ENCODE data around the gene FBP2. TPM values are rescaled to one million over a fixed set of nuclear protein-coding genes. Genes with fewer than 3 reads are reported as not detected.

Gene FBP2
- polyA plus RNA-seq, 1 donor (not counting 4 experiments of a cell fraction or from before 2014, with no cell fraction given) = not detected

- Histone ChIP-seq H2AFZ (ENCODE audit: control insufficient read depth, low read length) (no peak overlapping the region), H3K4me3 (ENCODE audit: control insufficient read depth in 2 of 3, extremely low read depth in 1 of 3, insufficient read depth in 2 of 3, low read depth in 1 of 3, low read length in 3 of 3) (no peak overlapping the region), H3K27ac (ENCODE audit: control insufficient read depth, insufficient read depth, low read length) (no peak overlapping the region), H4K20me1 (ENCODE audit: control insufficient read depth, extremely low read depth, insufficient read depth, low read length) (no peaks in the 10 kb centered on the region), H3K27me3 (ENCODE audit: control insufficient read depth, extremely low read depth, insufficient read depth, low read length) (no peaks in the 10 kb centered on the region), H3K4me2 (ENCODE audit: control insufficient read depth, extremely low read depth, insufficient read depth, low read depth, low read length) (no peak overlapping the region), H3K9me3 (ENCODE audit: control insufficient read depth, low read depth, low read length) (no peaks in the 10 kb centered on the region), H3K9ac (ENCODE audit: control insufficient read depth, extremely low read depth, insufficient read depth, low read length) (no peak overlapping the region), H3K79me2 (ENCODE audit: control insufficient read depth, insufficient read depth, low read length) (no peaks in the 10 kb centered on the region), H3K9me1 (ENCODE audit: control insufficient read depth, extremely low read depth, insufficient read depth, low read length) (no peaks in the 10 kb centered on the region), H3K36me3 (ENCODE audit: control insufficient read depth in 2 of 2, extremely low read depth in 1 of 2, insufficient read depth in 2 of 2, low read length in 2 of 2) (no peaks in the 10 kb centered on the region), H3K4me1 (ENCODE audit: control insufficient read depth, extremely low read depth, insufficient read depth, low read length) (no peaks in the 10 kb centered on the region)
- DNase-seq (ENCODE audit: low read depth, low spot score) (no peak), FAIRE-seq (no peak)
- TF ChIP-seq EZH2 (IDR thresholded peaks at IDR 0.05; ENCODE audit: low read length) (no peak), CTCF (optimal IDR thresholded peaks at IDR 0.05 in 1 of 3, IDR thresholded peaks at IDR 0.05 in 1 of 3, conservative IDR thresholded peaks at IDR 0.05 in 1 of 3; ENCODE audit: extremely low read depth in 1 of 3, insufficient read depth in 2 of 3, low read length in 3 of 3) (no peak)
- dilution Hi-C loops (cut with MboI; ENCODE audit: extremely low pct_ligation_motif_present, low sequenced_read_pairs) = no loop called here
These were observed 82.3 kb downstream of the FBP2 start for GRCh38 chr9:94511134-94511954.

Other genes with a start within 250 kb of the FBP2 start
- gene PCAT7, start 38.7 kb downstream of the FBP2 start, polyA plus RNA-seq = not detected in 3 replicates
- gene FBP1, start 45.7 kb upstream of the FBP2 start, polyA plus RNA-seq = 0.16 to 0.29 TPM (median 0.26 TPM) in 3 replicates
- gene AOPEP, start 132.9 kb upstream of the FBP2 start, polyA plus RNA-seq = 25.2 to 30.1 TPM (median 27.0 TPM) in 3 replicates